GM19452 (cell line): ENCODE data around the gene CCDC97.
"Not testable (repeated sequence)": the region's sequence is repeated elsewhere in the genome, so short reads cannot be mapped to it uniquely, and the experiment has no call there.

ENCODE experiments used
- ATAC-seq: cut with Tn5 transposase; IDR thresholded peaks from one replicate; pipeline ENCODE4 v1.9.1; 2021; ENCODE audit not compliant: unreplicated experiment

CCDC97 gene

GRCh38 chr19:41362143-41362847 lies 52.3 kb downstream of the CCDC97 start:
- no peak for ATAC-seq

GRCh38 chr19:41363371-41363752 lies 53.4 kb downstream of the CCDC97 start:
- no peak for ATAC-seq

GRCh38 chr19:41363753-41364523 lies 54.0 kb downstream of the CCDC97 start, which contains the start of gene B9D2:
TSS of gene B9D2 (minus strand) at chr19:41364149. CDS start at chr19:41363519, 630 bp downstream.
- peak; percentile 80 for ATAC-seq

- no peak for ATAC-seq
Observed at GRCh38 chr19:41364524-41365391, 54.8 kb downstream of the CCDC97 start.

- no peak for ATAC-seq
Observed at GRCh38 chr19:41366089-41366488, 56.1 kb downstream of the CCDC97 start.

- no peak for ATAC-seq
Observed at GRCh38 chr19:41367848-41368301, 57.9 kb downstream of the CCDC97 start.

GRCh38 chr19:41369769-41370168 lies 59.8 kb downstream of the CCDC97 start:
- ATAC-seq: no peak

- ATAC-seq: not testable (repeated sequence)
Observed at GRCh38 chr19:41371119-41371518, 61.1 kb downstream of the CCDC97 start.

GRCh38 chr19:41371541-41371940 lies 61.6 kb downstream of the CCDC97 start:
- no peak for ATAC-seq

GRCh38 chr19:41372501-41372900 lies 62.5 kb downstream of the CCDC97 start:
- no peak for ATAC-seq

GRCh38 chr19:41373993-41374392 lies 64.0 kb downstream of the CCDC97 start:
- ATAC-seq: no peak
